ENCODE data around the gene LGALS9C.
"Not testable (repeated sequence)": the region's sequence is repeated elsewhere in the genome, so short reads cannot be mapped to it uniquely, and the experiment has no call there.

Gene LGALS9C

DNA sequence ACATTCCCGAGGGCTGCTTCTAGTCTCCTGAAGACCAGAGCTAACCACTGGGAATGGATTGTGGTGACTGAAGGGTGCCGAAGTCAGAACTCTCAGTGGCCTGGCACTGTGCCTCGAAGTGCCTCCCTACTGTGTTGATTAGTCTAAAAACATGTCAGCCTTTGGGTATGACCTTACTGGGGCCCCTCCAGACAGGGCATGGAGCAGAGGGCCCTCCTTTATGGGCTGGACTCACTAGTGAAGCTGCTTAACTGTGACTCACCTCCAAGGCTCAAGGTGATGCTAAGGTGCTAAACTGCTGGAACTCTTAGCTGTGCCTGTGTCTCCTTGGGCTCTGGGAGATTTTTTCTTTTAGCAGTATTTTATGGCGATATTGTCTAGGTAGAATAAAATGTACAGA lies 2.6 kb upstream of the LGALS9C start:
- H3K4me3 ChIP-seq (ENCODE audit: low read depth, low read length); DNase-seq (ENCODE audit: low read depth): not testable (repeated sequence)

- DNase-seq (ENCODE audit: low read depth): peak; percentile 72
- H3K4me3 ChIP-seq (ENCODE audit: low read depth, low read length): not testable (repeated sequence)
These were observed 1.8 kb upstream of the LGALS9C start for GRCh38 chr17:18474754-18475153.

DNA sequence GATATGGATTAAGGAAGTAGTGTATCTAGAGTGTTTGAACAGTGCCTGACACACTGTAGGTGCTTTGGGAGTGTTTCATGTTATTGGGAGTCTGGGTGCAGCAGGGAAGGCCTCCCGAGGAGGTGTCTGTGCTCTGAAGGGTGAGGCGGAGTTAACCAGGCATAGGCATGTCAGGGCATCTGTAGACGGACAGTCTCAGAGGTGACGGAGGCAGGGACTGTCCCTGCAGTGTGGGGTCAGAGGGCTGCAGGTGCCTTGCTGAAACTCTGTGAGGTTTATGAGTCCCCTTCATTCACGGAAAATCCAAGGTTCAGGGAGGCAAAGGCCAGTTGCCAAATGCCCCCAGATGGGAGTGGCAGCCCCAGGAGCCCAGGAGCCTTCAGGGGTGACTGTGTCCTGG lies 778 bp downstream of the LGALS9C start:
- not testable (repeated sequence) for DNase-seq (ENCODE audit: low read depth); H3K4me3 ChIP-seq (ENCODE audit: low read depth, low read length)

- not testable (repeated sequence) for H3K4me3 ChIP-seq (ENCODE audit: low read depth, low read length); DNase-seq (ENCODE audit: low read depth)
These were observed 1.8 kb downstream of the LGALS9C start for GRCh38 chr17:18478362-18478761.

DNA sequence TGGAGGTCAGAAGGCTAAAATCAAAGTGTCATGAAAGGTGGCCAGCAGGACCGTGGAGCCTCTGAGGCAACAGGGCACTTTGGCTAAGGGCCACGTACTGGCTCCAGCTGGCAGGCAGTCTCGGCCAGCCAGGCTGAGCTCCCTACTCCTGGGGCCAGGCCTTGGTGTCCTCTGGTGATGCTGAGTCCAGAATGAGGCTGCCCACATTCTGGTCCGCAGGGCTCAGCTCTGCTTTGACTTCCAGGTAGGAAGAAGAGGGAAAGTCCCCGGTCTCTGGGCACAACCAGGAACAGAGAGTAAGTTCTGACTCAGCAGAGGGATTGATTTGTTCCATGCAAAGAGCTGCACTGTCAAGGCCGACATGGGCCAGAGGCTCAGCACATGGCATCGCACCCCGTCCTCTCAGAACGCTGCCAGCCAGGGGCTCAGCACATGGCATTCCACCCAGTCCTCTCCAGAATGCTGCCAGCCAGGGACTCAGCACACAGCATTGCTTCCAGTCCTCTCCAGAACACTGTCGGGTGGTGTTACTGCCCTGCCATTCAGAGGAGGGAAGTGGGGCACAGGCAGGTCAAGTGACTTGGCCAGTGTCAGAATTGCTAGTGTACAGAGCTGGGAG lies 2.5 kb downstream of the LGALS9C start:
- not testable (repeated sequence) for DNase-seq (ENCODE audit: low read depth); H3K4me3 ChIP-seq (ENCODE audit: low read depth, low read length)

DNA sequence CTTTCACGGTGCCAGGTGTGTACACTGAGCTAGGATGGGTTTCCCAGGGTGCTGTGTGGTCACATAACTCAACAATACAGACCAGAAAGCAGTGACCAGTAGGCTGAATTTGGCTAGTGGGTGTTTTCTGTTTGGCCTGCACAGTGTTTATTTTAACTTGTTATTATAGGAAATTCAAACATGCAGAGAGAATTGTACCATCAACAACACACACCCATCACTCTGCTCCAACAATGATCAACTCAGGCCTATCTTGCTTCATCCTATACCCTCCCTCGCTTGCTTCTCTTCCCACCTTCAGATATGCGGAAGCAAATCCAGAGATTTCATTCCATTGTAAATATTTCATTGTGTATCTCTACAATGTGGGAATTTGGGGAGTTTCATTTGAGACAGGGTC lies 5.2 kb downstream of the LGALS9C start:
- not testable (repeated sequence) for DNase-seq (ENCODE audit: low read depth); H3K4me3 ChIP-seq (ENCODE audit: low read depth, low read length)

GRCh38 chr17:18485936-18486464 lies 9.4 kb downstream of the LGALS9C start:
- H3K4me3 ChIP-seq (ENCODE audit: low read depth, low read length); DNase-seq (ENCODE audit: low read depth): not testable (repeated sequence)

DNA sequence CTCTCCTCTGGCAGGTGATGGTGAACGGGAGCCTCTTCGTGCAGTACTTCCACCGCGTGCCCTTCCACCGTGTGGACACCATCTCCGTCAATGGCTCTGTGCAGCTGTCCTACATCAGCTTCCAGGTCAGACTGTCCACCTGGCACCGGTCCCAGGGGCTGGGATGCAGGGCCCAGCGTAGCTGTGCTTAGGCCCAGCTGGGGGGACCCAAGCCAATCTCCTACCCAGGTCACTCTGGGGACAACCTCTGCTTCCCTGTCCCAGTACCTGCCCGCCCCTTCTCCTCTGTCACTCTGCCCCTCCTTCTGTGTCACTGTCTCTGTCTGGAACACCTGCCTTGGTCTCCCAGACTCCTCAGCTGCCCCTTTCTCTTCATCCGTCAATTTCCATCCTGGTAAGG lies 11.0 kb downstream of the LGALS9C start:
- H3K4me3 ChIP-seq (ENCODE audit: low read depth, low read length); DNase-seq (ENCODE audit: low read depth): not testable (repeated sequence)

DNA sequence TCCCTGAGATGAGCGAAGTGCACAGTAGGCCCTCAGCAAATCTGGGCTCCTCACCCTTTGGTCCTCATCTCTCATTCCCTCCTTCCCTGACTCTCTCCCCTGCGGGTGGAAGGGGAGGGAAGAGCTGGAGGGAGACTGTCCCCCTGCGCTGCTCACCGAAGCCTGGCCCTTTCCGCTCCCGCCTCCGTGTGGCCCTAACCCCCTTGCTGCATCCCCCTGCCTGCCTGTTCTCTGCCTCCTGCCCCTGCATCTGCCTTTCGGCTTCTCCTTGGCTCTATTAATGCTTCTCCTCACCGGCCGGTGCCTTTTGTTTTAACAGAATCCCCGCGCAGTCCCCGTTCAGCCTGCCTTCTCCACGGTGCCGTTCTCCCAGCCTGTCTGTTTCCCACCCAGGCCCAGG lies 12.0 kb downstream of the LGALS9C start:
- not testable (repeated sequence) for DNase-seq (ENCODE audit: low read depth); H3K4me3 ChIP-seq (ENCODE audit: low read depth, low read length)

DNA sequence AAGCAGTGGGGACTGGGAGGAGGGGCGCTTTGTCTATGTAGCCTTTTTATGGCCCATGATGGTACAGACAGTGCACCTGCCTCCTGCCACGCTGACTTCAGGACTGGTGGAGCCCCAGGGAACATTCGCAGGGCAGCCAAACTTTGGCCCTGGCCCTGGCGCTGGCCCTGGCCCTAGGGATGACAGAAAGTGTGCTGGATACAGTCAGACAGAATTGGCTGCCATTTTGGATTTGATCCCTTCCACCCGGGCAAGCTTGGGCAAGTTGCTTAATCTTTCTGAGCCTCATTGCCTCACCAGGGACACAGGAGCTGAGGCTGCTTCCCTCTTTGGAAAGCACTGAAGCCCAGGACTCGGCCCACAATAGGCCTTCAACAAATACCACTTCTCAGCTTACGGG lies 13.4 kb downstream of the LGALS9C start:
- not testable (repeated sequence) for DNase-seq (ENCODE audit: low read depth); H3K4me3 ChIP-seq (ENCODE audit: low read depth, low read length)

GRCh38 chr17:18492712-18493480 lies 16.3 kb downstream of the LGALS9C start:
- peak; percentile 36 for DNase-seq (ENCODE audit: low read depth)
- not testable (repeated sequence) for H3K4me3 ChIP-seq (ENCODE audit: low read depth, low read length)

DNA sequence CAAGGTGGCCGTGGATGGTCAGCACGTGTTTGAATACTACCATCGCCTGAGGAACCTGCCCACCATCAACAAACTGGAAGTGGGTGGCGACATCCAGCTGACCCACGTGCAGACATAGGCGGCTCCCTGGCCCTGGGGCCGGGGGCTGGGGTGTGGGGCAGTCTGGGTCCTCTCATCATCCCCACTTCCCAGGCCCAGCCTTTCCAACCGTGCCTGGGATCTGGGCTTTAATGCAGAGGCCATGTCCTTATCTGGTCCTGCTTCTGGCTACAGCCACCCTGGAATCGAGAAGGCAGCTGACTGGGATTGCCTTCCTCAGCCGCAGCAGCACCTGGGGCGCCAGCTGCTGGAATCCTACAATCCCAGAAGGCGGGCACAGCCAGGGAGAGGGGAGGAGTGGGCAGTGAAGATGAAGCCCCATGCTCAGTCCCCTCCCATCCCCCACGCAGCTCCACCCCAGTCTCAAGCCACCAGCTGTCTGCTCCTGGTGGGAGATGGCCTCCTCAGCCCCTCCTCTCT lies 17.7 kb downstream of the LGALS9C start:
- H3K4me3 ChIP-seq (ENCODE audit: low read depth, low read length); DNase-seq (ENCODE audit: low read depth): not testable (repeated sequence)

DNA sequence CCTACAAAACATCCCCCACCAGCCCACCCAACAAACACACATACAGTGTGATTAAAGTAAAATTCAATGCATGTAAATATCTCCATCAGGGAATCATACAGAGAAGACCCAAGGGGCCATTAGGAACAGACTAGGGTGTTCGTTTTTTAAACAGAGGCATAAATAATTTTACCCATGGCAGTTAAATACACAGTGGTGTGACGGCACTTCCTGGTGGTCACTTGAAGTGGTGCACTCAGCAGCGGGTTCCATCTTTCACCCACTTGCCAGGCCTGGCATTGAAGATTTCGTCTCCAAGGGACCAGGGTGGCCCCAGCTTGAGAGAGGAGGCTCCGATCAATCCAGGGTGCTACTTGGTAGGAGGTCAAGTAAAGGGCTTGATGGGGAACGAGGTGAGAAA lies 20.5 kb downstream of the LGALS9C start:
- DNase-seq (ENCODE audit: low read depth); H3K4me3 ChIP-seq (ENCODE audit: low read depth, low read length): not testable (repeated sequence)

DNA sequence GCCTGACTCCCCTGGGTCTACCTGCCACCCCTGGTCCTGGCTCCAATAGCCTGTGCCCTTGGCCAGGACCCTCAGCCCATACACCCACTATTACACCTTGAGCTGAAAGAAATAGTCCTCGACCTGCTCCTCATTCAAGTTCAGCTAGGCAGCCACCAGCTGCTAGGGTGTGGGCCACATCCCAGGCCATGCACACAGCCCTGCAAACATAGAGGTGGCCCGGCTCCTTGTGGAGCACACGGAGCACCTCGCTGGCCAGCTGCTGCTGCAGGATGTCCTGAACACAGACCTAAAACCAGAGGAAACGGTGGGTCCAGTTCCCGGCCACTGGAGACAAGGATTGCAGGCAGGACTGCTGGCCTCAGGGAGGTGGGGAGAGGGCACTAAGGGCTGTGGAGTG lies 22.5 kb downstream of the LGALS9C start:
- H3K4me3 ChIP-seq (ENCODE audit: low read depth, low read length); DNase-seq (ENCODE audit: low read depth): not testable (repeated sequence)

- not testable (repeated sequence) for H3K4me3 ChIP-seq (ENCODE audit: low read depth, low read length); DNase-seq (ENCODE audit: low read depth)
These were observed 23.2 kb downstream of the LGALS9C start for GRCh38 chr17:18499756-18500155.

DNA sequence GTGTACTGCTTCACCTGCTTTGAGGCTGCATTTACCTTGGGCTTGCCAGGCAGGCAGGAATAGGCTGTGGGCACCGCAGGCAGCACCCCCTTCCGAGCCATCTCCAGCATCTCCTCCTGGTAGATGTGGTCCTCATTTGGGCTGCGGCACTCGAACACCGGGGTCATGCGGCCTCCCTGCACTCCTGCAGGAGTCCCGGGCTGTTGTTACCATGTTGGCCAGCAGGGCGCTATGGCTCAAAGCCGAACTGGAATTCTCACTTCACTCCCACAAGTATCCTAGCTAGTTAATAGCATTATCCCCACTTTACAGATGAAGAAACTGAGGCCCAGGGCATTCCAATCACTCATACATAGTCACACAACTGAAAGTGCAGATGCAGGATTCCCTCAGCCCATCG lies 23.7 kb downstream of the LGALS9C start:
- H3K4me3 ChIP-seq (ENCODE audit: low read depth, low read length); DNase-seq (ENCODE audit: low read depth): not testable (repeated sequence)

DNA sequence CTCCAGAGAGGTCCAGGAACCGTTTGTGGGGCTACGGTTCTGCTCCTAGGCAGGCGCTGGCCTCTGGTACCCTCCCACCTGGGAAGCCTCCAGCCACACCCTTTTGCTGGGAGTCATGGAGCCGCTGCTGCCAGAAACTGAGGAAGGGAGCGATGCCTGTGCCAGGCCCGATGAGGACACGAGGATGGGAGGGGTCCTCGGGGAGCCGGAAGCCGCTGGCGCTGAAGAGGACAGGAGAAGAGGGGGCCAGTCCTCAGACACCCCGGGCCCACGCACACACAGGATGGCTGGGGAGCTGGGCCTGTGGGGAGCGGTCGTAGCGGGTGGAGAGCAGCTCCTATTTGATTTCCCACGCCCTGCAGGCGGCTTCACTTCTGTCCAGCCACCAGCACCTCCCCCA lies 24.2 kb downstream of the LGALS9C start:
- H3K4me3 ChIP-seq (ENCODE audit: low read depth, low read length); DNase-seq (ENCODE audit: low read depth): not testable (repeated sequence)

DNA sequence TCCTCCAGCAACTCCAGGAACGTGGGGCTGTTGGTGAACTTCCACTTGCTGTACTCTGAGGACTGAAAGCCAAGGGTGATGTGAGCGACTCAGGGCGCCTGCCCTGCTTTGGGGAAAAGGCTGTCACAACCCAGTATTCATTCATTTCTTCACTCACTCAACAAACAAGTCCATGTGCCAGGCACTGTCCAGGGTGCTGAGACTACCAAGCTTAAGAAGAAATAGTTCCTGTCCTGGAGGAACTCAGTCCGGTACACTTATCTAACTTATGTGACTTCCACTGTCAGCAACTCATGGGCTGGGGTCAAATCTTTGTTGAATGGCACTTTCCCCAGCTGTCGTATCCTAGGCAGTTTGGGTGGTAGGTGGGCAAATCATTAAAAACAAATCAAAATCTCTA lies 26.6 kb downstream of the LGALS9C start:
- DNase-seq (ENCODE audit: low read depth); H3K4me3 ChIP-seq (ENCODE audit: low read depth, low read length): not testable (repeated sequence)

- H3K4me3 ChIP-seq (ENCODE audit: low read depth, low read length); DNase-seq (ENCODE audit: low read depth): not testable (repeated sequence)
These were observed 31.1 kb downstream of the LGALS9C start for GRCh38 chr17:18507729-18508128.

DNA sequence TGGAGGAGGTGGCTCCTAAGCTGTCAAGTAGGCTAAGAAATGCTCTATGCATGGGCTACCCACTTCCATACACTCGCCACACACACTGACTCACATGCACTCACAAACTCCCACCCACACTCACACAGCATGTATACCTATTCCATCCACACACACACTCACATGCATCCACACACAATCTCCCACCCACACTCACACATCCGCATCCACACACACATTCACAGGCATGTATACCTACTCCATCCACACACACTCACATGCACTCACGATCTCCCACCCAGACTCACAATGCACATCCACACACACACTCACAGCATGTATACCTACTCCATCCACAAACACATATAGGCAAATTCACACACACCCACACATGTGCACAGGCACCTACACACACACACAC lies 32.1 kb downstream of the LGALS9C start:
- DNase-seq (ENCODE audit: low read depth); H3K4me3 ChIP-seq (ENCODE audit: low read depth, low read length): not testable (repeated sequence)
